ENCODE data around the gene MICB. TPM values are rescaled to one million over a fixed set of nuclear protein-coding genes. Genes with fewer than 3 reads are reported as not detected.

MICB gene
- total RNA-seq, 1 donor from 2014 or later: 24.8 TPM

DNA sequence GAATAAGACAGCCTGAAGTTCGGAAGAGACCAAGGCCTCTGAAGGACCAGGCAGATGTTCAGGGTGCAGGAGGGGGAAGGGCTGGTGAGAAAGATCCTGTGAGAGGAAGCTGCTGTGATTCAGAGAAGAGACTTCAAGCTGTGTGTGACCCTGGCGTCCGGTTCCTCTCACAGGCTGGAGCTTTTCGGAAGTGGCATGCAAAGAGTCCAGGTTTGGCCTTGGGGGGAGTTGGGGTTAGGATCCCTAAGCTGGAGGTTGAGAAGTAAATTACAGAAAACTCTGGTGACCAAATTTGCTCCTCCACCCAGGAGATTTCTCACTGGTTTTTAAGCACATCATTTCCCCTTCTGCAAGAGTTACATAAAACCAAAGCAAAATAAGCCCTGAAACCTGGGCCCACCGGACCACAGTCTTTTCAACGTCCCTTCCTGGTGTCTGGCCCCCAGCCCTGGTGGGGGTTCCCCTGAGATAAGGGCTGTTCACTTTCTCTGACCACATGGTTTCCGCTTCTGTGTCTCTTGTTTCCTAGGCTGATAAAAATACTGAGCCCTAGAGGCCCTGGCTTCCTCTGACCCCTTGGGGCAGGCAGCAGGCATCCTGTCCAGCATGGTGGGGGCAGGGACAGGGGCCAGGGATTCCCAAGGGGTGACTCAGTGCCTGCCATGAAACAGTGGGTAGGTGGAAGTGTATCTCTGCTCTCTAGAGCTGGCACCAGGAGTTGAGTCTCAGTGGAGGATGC lies 62.2 kb downstream of the MICB start:
- peak; percentile 99 for DNase-seq (ENCODE audit: low read depth, low spot score)

GRCh38 chr6:31560697-31561058 lies 62.7 kb downstream of the MICB start:
- DNase-seq (ENCODE audit: low read depth, low spot score): no peak

Other genes starting within 250 kb of the MICB start
- gene HLA-C, start 226.1 kb upstream of the MICB start, total RNA-seq: 260 and 426 TPM in 2 replicates
- 180 and 538 TPM in 2 replicates for gene HLA-B, start 141.0 kb upstream of the MICB start, total RNA-seq
- gene MICA, start 94.5 kb upstream of the MICB start, total RNA-seq: 52.4 and 72.9 TPM in 2 replicates
- not detected in 2 replicates for gene MCCD1, start 30.8 kb downstream of the MICB start, total RNA-seq
- 507 and 634 TPM in 2 replicates for gene DDX39B, start 43.9 kb downstream of the MICB start, total RNA-seq
- gene ATP6V1G2, start 48.5 kb downstream of the MICB start, total RNA-seq: 0.42 and 0.59 TPM in 2 replicates
- gene NFKBIL1, start 49.5 kb downstream of the MICB start, total RNA-seq: 21.9 and 30.1 TPM in 2 replicates
- 0.07 TPM in 1 of 2 replicates, not detected in the other for gene LTA, start 74.1 kb downstream of the MICB start, total RNA-seq
- gene TNF, start 77.4 kb downstream of the MICB start, total RNA-seq: not detected in 2 replicates
- 1.6 and 2.2 TPM in 2 replicates for gene LTB, start 84.3 kb downstream of the MICB start, total RNA-seq
- 0.14 and 0.73 TPM in 2 replicates for gene LST1, start 88.1 kb downstream of the MICB start, total RNA-seq
- gene NCR3, start 94.9 kb downstream of the MICB start, total RNA-seq: not detected in 2 replicates
- not detected in 2 replicates for gene AIF1, start 117.1 kb downstream of the MICB start, total RNA-seq
- gene PRRC2A, start 122.6 kb downstream of the MICB start, total RNA-seq: 33.6 and 36.4 TPM in 2 replicates
- 110 and 116 TPM in 2 replicates for gene BAG6, start 154.5 kb downstream of the MICB start, total RNA-seq
- 0.40 and 0.46 TPM in 2 replicates for gene APOM, start 157.7 kb downstream of the MICB start, total RNA-seq
- 18.7 and 20.5 TPM in 2 replicates for gene C6orf47, start 162.6 kb downstream of the MICB start, total RNA-seq
- 12.1 and 12.5 TPM in 2 replicates for gene GPANK1, start 166.9 kb downstream of the MICB start, total RNA-seq
- gene CSNK2B, start 167.9 kb downstream of the MICB start, total RNA-seq: 98.5 and 102 TPM in 2 replicates
- gene LY6G5B, start 171.8 kb downstream of the MICB start, total RNA-seq: 1.5 and 1.9 TPM in 2 replicates
- gene LY6G5C, start 182.9 kb downstream of the MICB start, total RNA-seq: 0.86 and 0.88 TPM in 2 replicates
- 37.3 and 65.3 TPM in 2 replicates for gene ABHD16A, start 205.2 kb downstream of the MICB start, total RNA-seq
- not detected in 2 replicates for gene LY6G6F, start 208.7 kb downstream of the MICB start, total RNA-seq
- gene LY6G6D, start 217.2 kb downstream of the MICB start, total RNA-seq: not detected in 2 replicates
- not detected in 2 replicates for gene LY6G6C, start 223.6 kb downstream of the MICB start, total RNA-seq
- not detected in 2 replicates for gene MPIG6B, start 225.2 kb downstream of the MICB start, total RNA-seq
- 84.0 and 89.4 TPM in 2 replicates for gene DDAH2, start 231.2 kb downstream of the MICB start, total RNA-seq
- 860 and 926 TPM in 2 replicates for gene CLIC1, start 238.4 kb downstream of the MICB start, total RNA-seq
- gene MSH5, start 241.9 kb downstream of the MICB start, total RNA-seq: 6.1 and 6.7 TPM in 2 replicates